ENCODE results near the gene ARID5A. TPM values are rescaled to one million over a fixed set of nuclear protein-coding genes. Genes with fewer than 3 reads are reported as not detected.

ARID5A gene
- total RNA-seq, 1 experiment from 2014 or later: 7.3 TPM

DNA sequence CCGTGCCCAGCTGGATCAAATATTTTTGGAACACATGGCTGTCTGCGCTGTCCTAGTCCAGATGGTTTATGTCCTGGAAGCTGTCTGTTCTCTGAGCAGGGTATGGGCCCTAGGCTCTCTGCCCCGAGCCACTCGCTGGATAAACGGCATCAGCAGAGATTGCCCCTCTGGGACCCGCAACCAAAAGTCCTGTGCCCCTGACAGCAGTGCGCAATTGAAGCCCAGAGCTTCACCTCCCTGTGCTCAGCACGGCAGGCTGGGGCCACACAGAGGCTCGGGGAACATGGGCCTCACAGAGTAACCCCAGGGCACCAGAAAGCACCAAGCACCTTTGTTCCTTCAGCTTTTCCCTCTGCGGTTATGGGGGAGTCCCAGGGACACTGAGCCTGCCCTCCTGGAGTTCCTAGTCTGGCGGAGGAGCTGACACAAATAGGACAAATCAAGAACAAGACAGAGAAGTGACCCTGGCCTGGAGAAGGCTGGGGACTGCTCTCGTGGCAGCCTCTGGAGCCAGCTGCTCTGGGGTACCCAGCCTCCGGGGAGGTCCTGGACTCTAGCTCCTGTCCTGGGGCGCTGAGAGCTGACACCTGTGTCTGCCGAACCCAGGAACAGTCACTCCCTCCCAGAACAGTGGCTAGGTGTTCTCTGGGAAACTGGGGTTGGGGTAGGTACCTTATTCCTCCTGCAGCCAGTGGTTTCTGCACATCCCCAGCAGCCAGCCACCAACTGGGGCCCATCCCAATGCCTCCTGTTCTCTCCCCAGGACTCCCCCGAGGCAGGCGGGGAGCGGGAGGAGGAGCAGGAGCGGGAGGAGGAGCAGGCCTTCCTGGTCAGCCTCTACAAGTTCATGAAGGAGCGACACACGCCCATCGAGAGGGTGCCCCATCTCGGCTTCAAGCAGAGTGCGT lies 12.3 kb downstream of the ARID5A start:
- POLR2A ChIA-PET (ENCODE audit: low non-redundant PET): no interaction called here
- no peaks in the 10 kb centered on the region for H3K36me3 ChIP-seq (ENCODE audit: insufficient read depth, low read length, poor library complexity, severe bottlenecking)
- H3K9me3 ChIP-seq (ENCODE audit: low read depth, low read length, poor library complexity, severe bottlenecking): no peaks in the 10 kb centered on the region
- CTCF ChIA-PET: interaction anchor here (0.6 kb wide), 1 partner anchor 139 kb away, joined by 5 read pairs; no protein-coding TSS in a partner anchor
- no peaks in the 10 kb centered on the region for H3K27me3 ChIP-seq (replicated peaks; ENCODE audit: insufficient read depth, low read depth, low read length, poor library complexity)
- intact Hi-C loops (cut with micrococcal nuclease; ENCODE audit: unreplicated experiment): no loop called here
- no peak for TF ChIP-seq EZH2 (IDR thresholded peaks at IDR 0.05; ENCODE audit: borderline replicate concordance, low read depth, low read length, poor library complexity, severe bottlenecking)
- TF ChIP-seq, protein P1, sequence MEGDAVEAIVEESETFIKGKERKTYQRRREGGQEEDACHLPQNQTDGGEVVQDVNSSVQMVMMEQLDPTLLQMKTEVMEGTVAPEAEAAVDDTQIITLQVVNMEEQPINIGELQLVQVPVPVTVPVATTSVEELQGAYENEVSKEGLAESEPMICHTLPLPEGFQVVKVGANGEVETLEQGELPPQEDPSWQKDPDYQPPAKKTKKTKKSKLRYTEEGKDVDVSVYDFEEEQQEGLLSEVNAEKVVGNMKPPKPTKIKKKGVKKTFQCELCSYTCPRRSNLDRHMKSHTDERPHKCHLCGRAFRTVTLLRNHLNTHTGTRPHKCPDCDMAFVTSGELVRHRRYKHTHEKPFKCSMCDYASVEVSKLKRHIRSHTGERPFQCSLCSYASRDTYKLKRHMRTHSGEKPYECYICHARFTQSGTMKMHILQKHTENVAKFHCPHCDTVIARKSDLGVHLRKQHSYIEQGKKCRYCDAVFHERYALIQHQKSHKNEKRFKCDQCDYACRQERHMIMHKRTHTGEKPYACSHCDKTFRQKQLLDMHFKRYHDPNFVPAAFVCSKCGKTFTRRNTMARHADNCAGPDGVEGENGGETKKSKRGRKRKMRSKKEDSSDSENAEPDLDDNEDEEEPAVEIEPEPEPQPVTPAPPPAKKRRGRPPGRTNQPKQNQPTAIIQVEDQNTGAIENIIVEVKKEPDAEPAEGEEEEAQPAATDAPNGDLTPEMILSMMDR (conservative IDR thresholded peaks at IDR 0.05; ENCODE audit: low read depth, low read length): no peak
- H3K27ac ChIP-seq (ENCODE audit: low read depth, low read length, poor library complexity, severe bottlenecking): no peak overlapping the region
- no peaks in the 10 kb centered on the region for H3K4me1 ChIP-seq (ENCODE audit: insufficient read depth, low read length, poor library complexity, severe bottlenecking)
- DNase-seq (ENCODE audit: low spot score): no peak
- BruUV-seq (replicated peaks): no TSS peak
- H3K4me3 ChIP-seq (ENCODE audit: low read depth, low read length, poor library complexity, severe bottlenecking): no peak overlapping the region

DNA sequence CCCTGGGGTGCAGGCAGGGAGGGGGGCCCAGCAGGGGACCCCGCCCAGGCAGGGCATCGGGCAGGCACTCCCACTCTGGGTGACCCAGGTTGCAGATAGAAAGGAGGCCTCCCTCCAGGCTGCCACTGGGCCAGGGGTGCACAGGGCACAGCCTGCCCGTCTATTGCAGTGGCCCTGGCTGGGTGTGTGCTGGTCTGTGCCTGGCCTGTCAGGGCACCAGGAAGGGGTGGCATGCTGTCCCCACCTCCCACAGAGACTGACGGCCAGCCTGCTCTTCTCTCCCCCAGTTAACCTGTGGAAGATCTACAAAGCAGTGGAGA lies 12.9 kb downstream of the ARID5A start:
- no peaks in the 10 kb centered on the region for H3K27me3 ChIP-seq (replicated peaks; ENCODE audit: insufficient read depth, low read depth, low read length, poor library complexity)
- TF ChIP-seq EZH2 (IDR thresholded peaks at IDR 0.05; ENCODE audit: borderline replicate concordance, low read depth, low read length, poor library complexity, severe bottlenecking): no peak
- TF ChIP-seq, protein P1 (conservative IDR thresholded peaks at IDR 0.05; ENCODE audit: low read depth, low read length): no peak
- H3K27ac ChIP-seq (ENCODE audit: low read depth, low read length, poor library complexity, severe bottlenecking): no peak overlapping the region
- no peak for DNase-seq (ENCODE audit: low spot score)
- ChIA-PET CTCF (no interaction called here), POLR2A (ENCODE audit: low non-redundant PET) (no interaction called here)
- H3K4me3 ChIP-seq (ENCODE audit: low read depth, low read length, poor library complexity, severe bottlenecking): no peak overlapping the region
- no peaks in the 10 kb centered on the region for H3K9me3 ChIP-seq (ENCODE audit: low read depth, low read length, poor library complexity, severe bottlenecking)
- intact Hi-C loops (cut with micrococcal nuclease; ENCODE audit: unreplicated experiment): no loop called here
- no peaks in the 10 kb centered on the region for H3K4me1 ChIP-seq (ENCODE audit: insufficient read depth, low read length, poor library complexity, severe bottlenecking)
- no TSS peak for BruUV-seq (replicated peaks)
- H3K36me3 ChIP-seq (ENCODE audit: insufficient read depth, low read length, poor library complexity, severe bottlenecking): no peaks in the 10 kb centered on the region

DNA sequence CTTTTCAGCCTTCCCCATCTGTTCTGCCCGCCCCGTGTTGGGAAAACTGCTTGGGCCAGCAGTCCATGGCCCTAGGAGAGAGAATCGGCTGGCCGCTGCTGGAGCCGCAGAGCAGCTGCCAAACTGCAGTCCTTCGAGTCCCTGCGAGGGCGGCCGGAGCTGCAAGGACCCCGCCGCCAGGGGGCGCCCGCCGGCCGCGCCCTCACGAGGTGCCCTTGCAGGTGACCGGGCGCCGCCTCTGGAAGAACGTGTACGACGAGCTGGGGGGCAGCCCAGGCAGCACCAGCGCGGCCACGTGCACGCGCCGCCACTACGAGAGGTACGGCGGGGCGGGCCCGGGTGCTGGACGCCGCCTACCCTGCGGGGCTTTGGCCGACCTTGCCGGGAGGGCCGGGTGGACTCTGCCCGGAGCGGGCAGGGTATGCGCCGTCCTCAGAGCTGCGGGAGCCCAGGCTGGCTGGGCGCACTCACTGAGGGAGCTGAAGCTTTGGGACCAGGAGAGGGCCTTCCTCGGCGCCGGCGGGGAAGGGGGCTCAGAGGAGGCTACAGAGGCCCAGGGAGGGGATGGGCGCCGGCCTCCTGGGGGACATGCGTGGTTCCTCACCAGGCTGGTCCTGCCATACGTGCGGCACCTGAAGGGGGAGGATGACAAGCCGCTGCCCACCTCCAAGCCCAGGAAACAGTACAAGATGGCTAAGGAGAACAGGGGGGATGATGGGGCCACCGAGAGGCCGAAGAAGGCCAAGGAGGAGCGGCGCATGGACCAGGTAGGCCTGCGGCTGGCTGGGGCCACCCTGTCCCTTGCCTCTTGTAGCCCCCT lies 13.6 kb downstream of the ARID5A start:
- ChIA-PET POLR2A (ENCODE audit: low non-redundant PET) (no interaction called here), CTCF (no interaction called here)
- H3K4me3 ChIP-seq (ENCODE audit: low read depth, low read length, poor library complexity, severe bottlenecking): no peak overlapping the region
- no peak for DNase-seq (ENCODE audit: low spot score)
- H3K36me3 ChIP-seq (ENCODE audit: insufficient read depth, low read length, poor library complexity, severe bottlenecking): no peaks in the 10 kb centered on the region
- BruUV-seq (replicated peaks): no TSS peak
- intact Hi-C loops (cut with micrococcal nuclease; ENCODE audit: unreplicated experiment): no loop called here
- no peak for TF ChIP-seq EZH2 (IDR thresholded peaks at IDR 0.05; ENCODE audit: borderline replicate concordance, low read depth, low read length, poor library complexity, severe bottlenecking)
- TF ChIP-seq, protein P1 (conservative IDR thresholded peaks at IDR 0.05; ENCODE audit: low read depth, low read length): no peak
- no peaks in the 10 kb centered on the region for H3K27me3 ChIP-seq (replicated peaks; ENCODE audit: insufficient read depth, low read depth, low read length, poor library complexity)
- H3K27ac ChIP-seq (ENCODE audit: low read depth, low read length, poor library complexity, severe bottlenecking): no peak overlapping the region
- H3K4me1 ChIP-seq (ENCODE audit: insufficient read depth, low read length, poor library complexity, severe bottlenecking): no peaks in the 10 kb centered on the region
- H3K9me3 ChIP-seq (ENCODE audit: low read depth, low read length, poor library complexity, severe bottlenecking): no peaks in the 10 kb centered on the region
